Panc1 (cell line): ENCODE measurements around the gene DPM2.

Experiments used
- POLR2AphosphoS5 ChIP-seq: IDR thresholded peaks from 2 replicates; pipeline ENCODE4 v1.6.1; 2012; ENCODE audit warnings: mild to moderate bottlenecking, low read depth, low read length, moderate library complexity
- TCF7L2 ChIP-seq: IDR thresholded peaks from 2 replicates; pipeline ENCODE4 v1.6.1; 2011; ENCODE audit warnings: mild to moderate bottlenecking, low read depth, low read length, inconsistent platforms
- TF ChIP-seq, protein P1 (sequence below): fragments of 450-650 bp; IDR thresholded peaks from 2 replicates; pipeline ENCODE4 v1.5.1; 2017; ENCODE audit warnings: mild to moderate bottlenecking

DNA sequence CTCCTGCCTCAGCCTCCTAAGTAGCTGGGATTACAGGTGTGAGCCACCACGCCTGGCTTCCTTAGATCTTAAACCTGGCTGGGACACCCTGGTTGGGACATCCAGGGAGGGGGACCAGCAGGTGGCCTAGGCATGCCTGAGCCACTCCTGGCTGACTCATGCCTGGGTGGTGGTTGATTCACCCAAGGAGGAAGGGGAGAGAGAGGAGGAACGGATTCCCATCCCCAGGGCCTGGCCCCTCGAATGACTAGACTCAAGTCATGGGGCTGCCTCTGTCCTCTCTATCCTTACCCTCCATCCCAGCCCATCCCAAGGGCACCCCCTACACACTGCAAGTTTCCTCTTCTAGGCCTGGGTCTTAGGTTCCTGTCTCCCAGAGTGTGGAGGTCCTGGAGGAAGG lies 30.4 kb upstream of the DPM2 start:
- TF ChIP-seq, protein P1, sequence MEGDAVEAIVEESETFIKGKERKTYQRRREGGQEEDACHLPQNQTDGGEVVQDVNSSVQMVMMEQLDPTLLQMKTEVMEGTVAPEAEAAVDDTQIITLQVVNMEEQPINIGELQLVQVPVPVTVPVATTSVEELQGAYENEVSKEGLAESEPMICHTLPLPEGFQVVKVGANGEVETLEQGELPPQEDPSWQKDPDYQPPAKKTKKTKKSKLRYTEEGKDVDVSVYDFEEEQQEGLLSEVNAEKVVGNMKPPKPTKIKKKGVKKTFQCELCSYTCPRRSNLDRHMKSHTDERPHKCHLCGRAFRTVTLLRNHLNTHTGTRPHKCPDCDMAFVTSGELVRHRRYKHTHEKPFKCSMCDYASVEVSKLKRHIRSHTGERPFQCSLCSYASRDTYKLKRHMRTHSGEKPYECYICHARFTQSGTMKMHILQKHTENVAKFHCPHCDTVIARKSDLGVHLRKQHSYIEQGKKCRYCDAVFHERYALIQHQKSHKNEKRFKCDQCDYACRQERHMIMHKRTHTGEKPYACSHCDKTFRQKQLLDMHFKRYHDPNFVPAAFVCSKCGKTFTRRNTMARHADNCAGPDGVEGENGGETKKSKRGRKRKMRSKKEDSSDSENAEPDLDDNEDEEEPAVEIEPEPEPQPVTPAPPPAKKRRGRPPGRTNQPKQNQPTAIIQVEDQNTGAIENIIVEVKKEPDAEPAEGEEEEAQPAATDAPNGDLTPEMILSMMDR: no peak
- no peak for TF ChIP-seq POLR2AphosphoS5
- no peak for TF ChIP-seq TCF7L2
